Neural cell (in vitro differentiated cells): ENCODE data around the gene MTO1. TPM values are rescaled to one million over a fixed set of nuclear protein-coding genes. Genes with fewer than 3 reads are reported as not detected.

Experiments
- H2AFZ ChIP-seq: fragments of 200-600, 300-800 bp; sonication (generic), shearing (Covaris generic); 2 replicates; pipeline ENCODE4 v1.6.0; 2014; ENCODE audit warnings: low read depth, mild to moderate bottlenecking, antibody characterized with exemption, low read length, moderate library complexity
- H3F3A ChIP-seq: fragments of 200-600 bp; shearing (Covaris generic); 2 replicates; pipeline ENCODE4 v1.6.1; 2016; ENCODE audit warnings: mild to moderate bottlenecking, moderate library complexity, mixed read lengths, antibody characterized with exemption, low read length; ENCODE audit not compliant: insufficient read depth, poor library complexity, severe bottlenecking
- H3K27ac ChIP-seq: fragments of 200-600, 300-800 bp; sonication (generic), shearing (Covaris generic); 2 replicates; pipeline ENCODE4 v1.5.1; 2014; ENCODE audit warnings: mild to moderate bottlenecking, low read length, moderate library complexity
- H3K27me3 ChIP-seq: fragments of 300-800, 200-600 bp; sonication (generic), shearing (Covaris generic); 2 replicates; pipeline ENCODE4 v1.6.0; 2014; ENCODE audit warnings: mild to moderate bottlenecking, low read depth, low read length, moderate library complexity; ENCODE audit not compliant: insufficient read depth
- H3K36me3 ChIP-seq: fragments of 300-800, 200-600 bp; sonication (generic), shearing (Covaris generic); 2 replicates; pipeline ENCODE4 v1.5.1; 2014; ENCODE audit warnings: mild to moderate bottlenecking, antibody characterized with exemption, low read length, moderate library complexity; ENCODE audit not compliant: insufficient read depth
- H3K4me2 ChIP-seq: fragments of 300-800, 200-600 bp; sonication (generic), shearing (Covaris generic); 2 replicates; pipeline ENCODE4 v1.6.0; 2014; ENCODE audit warnings: mild to moderate bottlenecking, low read length
- H3K4me3 ChIP-seq: fragments of 300-800, 200-600 bp; sonication (generic), shearing (Covaris generic); 2 replicates; pipeline ENCODE4 v1.5.1; 2014; ENCODE audit warnings: mild to moderate bottlenecking, low read length, moderate library complexity
- H3K79me2 ChIP-seq: fragments of 200-600 bp; shearing (Covaris generic); replicated peaks from 2 replicates; pipeline ENCODE4 v1.6.0; 2014; ENCODE audit warnings: mild to moderate bottlenecking, low read length, moderate library complexity; ENCODE audit not compliant: insufficient read depth
- H3K9ac ChIP-seq: fragments of 300-800, 200-600 bp; sonication (generic), shearing (Covaris generic); 2 replicates; pipeline ENCODE4 v1.6.1; 2016; ENCODE audit warnings: mild to moderate bottlenecking, low read length, mixed read lengths
- H3K9me2 ChIP-seq: fragments of 200-600 bp; shearing (Covaris generic); 2 replicates; pipeline ENCODE4 v1.6.1; 2016; ENCODE audit warnings: mild to moderate bottlenecking, low read length, mixed read lengths; ENCODE audit not compliant: insufficient read depth
- H3K9me3 ChIP-seq: fragments of 200-600, 300-800 bp; sonication (generic), shearing (Covaris generic); 2 replicates; pipeline ENCODE4 v1.6.1; 2016; ENCODE audit warnings: mild to moderate bottlenecking, mixed run types, low read length, moderate library complexity, mixed read lengths
- H4K20me1 ChIP-seq: fragments of 200-600 bp; shearing (Covaris generic); 2 replicates; pipeline ENCODE4 v1.6.1; 2016; ENCODE audit warnings: mild to moderate bottlenecking, mixed run types; ENCODE audit not compliant: insufficient read depth
- CTCF ChIP-seq: fragments of 450-650 bp; IDR thresholded peaks from 2 replicates; pipeline ENCODE4 v1.5.1; 2014; ENCODE audit warnings: antibody characterized with exemption, mild to moderate bottlenecking, moderate library complexity; ENCODE audit not compliant: poor library complexity, severe bottlenecking
- EP300 ChIP-seq: fragments of 450-650 bp; conservative IDR thresholded peaks from 2 replicates; pipeline ENCODE4 v1.6.1; 2014; ENCODE audit warnings: antibody characterized with exemption, mild to moderate bottlenecking, moderate library complexity; ENCODE audit not compliant: poor library complexity, severe bottlenecking
- EZH2 ChIP-seq: fragments of 200-600, 300-800 bp; shearing (Covaris generic), sonication (generic); IDR thresholded peaks from 2 replicates; pipeline ENCODE4 v1.6.1; 2014; ENCODE audit warnings: antibody characterized with exemption, low read length, borderline replicate concordance, mild to moderate bottlenecking; ENCODE audit not compliant: insufficient read depth, poor library complexity, severe bottlenecking
- MXI1 ChIP-seq: fragments of 450-650 bp; conservative IDR thresholded peaks from 2 replicates; pipeline ENCODE4 v1.6.1; 2014; ENCODE audit warnings: antibody characterized with exemption, mild to moderate bottlenecking; ENCODE audit not compliant: poor library complexity, severe bottlenecking
- POLR2AphosphoS5 ChIP-seq: IDR thresholded peaks from 2 replicates; pipeline ENCODE4 v1.6.1; 2012
- RAD21 ChIP-seq: fragments of 450-650 bp; conservative IDR thresholded peaks from 2 replicates; pipeline ENCODE4 v1.6.1; 2014; ENCODE audit warnings: antibody characterized with exemption, mild to moderate bottlenecking, moderate library complexity
- REST ChIP-seq: IDR thresholded peaks from 2 replicates; pipeline ENCODE4 v1.6.1; 2012; ENCODE audit warnings: borderline replicate concordance
- SMC3 ChIP-seq: fragments of 450-650 bp; conservative IDR thresholded peaks from 2 replicates; pipeline ENCODE4 v1.6.1; 2014; ENCODE audit warnings: antibody characterized with exemption, mild to moderate bottlenecking, moderate library complexity; ENCODE audit not compliant: poor library complexity
- TAF1 ChIP-seq: IDR thresholded peaks from 2 replicates; pipeline ENCODE4 v1.6.1; 2012; ENCODE audit warnings: low read depth
- polyA plus RNA-seq: library from polyadenylated mRNA; depleted of rRNA; stranded (reverse); fragments of >200 nt; gene quantifications from 2 replicates; pipeline ENCODE4 v1.2.3, GENCODE V29; 2014

MTO1 gene
- polyA plus RNA-seq, 1 donor from 2014 or later: 30.6 TPM

DNA sequence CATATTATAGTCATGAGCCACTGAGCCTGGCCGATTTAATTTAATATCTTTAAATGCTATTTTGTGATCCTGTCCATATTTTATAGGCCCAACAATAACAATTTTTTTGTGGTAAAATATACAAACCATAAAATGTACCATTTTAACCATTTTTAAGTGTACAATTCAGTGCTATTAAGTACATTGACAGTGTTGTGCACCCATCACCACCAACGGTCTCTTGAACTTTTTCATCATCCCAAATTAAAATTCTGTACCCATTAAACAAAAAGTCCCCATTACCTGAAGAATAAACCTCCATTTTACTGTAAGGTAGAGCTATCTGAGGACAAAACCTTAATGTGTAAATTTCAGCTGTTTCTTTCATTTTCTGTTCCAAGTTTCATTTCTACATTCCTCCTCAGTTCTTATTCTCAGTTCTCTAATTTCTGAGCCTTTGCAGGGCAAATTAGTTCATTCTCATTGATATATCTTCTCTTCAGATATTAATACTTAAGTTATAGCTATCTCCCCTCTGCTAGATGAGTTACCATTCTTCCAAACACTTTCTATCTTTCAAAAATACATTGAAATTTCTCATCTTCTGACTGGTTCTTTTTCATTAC is 10.3 kb downstream of the MTO1 start:
- H3K36me3 ChIP-seq: no peaks in the 10 kb centered on the region
- no peak overlapping the region for H3K27ac ChIP-seq
- no peaks in the 10 kb centered on the region for H3F3A ChIP-seq
- H3K79me2 ChIP-seq: no peaks in the 10 kb centered on the region
- H3K9me2 ChIP-seq: no peaks in the 10 kb centered on the region
- H3K4me2 ChIP-seq: no peak overlapping the region
- TF ChIP-seq TAF1 (no peak), CTCF (no peak), POLR2AphosphoS5 (no peak), EZH2 (no peak), SMC3 (no peak), RAD21 (no peak), MXI1 (no peak), EP300 (no peak), REST (no peak)
- no peaks in the 10 kb centered on the region for H3K27me3 ChIP-seq
- no peak overlapping the region for H3K4me3 ChIP-seq
- H3K9ac ChIP-seq: no peak overlapping the region
- H4K20me1 ChIP-seq: no peaks in the 10 kb centered on the region
- H2AFZ ChIP-seq: no peak overlapping the region
- H3K9me3 ChIP-seq: no peaks in the 10 kb centered on the region

DNA sequence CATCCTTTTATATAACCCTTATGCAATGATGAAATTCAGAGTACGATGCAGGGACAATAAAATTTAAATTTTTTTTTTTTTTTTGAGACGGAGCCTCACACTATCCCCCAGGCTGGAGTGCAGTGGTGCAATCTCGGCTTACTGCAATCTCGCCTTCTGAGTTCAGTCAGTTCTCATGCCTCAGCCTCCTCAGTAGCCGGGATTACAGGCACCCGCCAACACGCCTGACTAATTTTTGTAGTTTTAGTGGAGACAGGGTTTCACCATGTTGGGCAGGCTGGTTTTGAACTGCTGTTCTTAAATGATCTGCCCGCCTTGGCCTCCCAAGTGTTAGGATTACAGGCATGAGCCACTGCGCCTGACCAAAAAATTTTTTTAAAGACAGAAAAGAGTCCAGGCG is 15.2 kb downstream of the MTO1 start:
- Histone ChIP-seq H3K9me2 (no peaks in the 10 kb centered on the region), H3K27me3 (no peaks in the 10 kb centered on the region), H3F3A (no peaks in the 10 kb centered on the region), H3K79me2 (no peaks in the 10 kb centered on the region), H3K36me3 (no peaks in the 10 kb centered on the region), H3K9me3 (no peaks in the 10 kb centered on the region), H3K9ac (no peak overlapping the region), H2AFZ (no peak overlapping the region), H3K4me2 (no peak overlapping the region), H3K4me3 (no peak overlapping the region), H4K20me1 (no peaks in the 10 kb centered on the region), H3K27ac (no peak overlapping the region)
- TF ChIP-seq EZH2: no peak
- TF ChIP-seq POLR2AphosphoS5: no peak
- TF ChIP-seq REST: no peak
- no peak for TF ChIP-seq SMC3
- TF ChIP-seq TAF1: no peak
- TF ChIP-seq CTCF: no peak
- no peak for TF ChIP-seq MXI1
- no peak for TF ChIP-seq RAD21
- no peak for TF ChIP-seq EP300
